PC-3 (cell line): ENCODE measurements around the gene FAM83G. TPM values are rescaled to one million over a fixed set of nuclear protein-coding genes. Genes with fewer than 3 reads are reported as not detected.
"Not testable (repeated sequence)": the region's sequence is repeated elsewhere in the genome, so short reads cannot be mapped to it uniquely, and the experiment has no call there.

Experiments used
- ATAC-seq: fragments of 200-7000 bp; cut with Tn5 transposase; 2 replicates; pipeline ENCODE4 v1.9.1; 2020; ENCODE audit warnings: mild to moderate bottlenecking, moderate library complexity
- BruUV-seq: library from RNA; stranded (reverse); fragments of 400-500 nt; replicated peaks from 2 replicates; lab custom pipeline; 2021; lab: Mats Ljungman, UMichigan
- CTCF ChIA-PET: fragments of 300-600 bp; sonication (Branson Sonifier 250); formaldehyde crosslinking; loops from one replicate; lab custom pipeline; 2022; ENCODE audit warnings: antibody characterized with exemption; lab: Charles Lee
- POLR2A ChIA-PET: fragments of 300-600 bp; sonication (Branson Sonifier 250); formaldehyde crosslinking; loops from one replicate; lab custom pipeline; 2022; ENCODE audit warnings: antibody characterized with exemption; ENCODE audit not compliant: unreplicated experiment; lab: Charles Lee
- DNase-seq: peaks from one replicate; pipeline ENCODE4 v3.0.0-alpha.2; 2015
- H2AFZ ChIP-seq: fragments of 300-600 bp; sonication (generic); 2 replicates; pipeline ENCODE4 v1.6.0; 2016; ENCODE audit warnings: antibody characterized with exemption, low read length
- H3F3A ChIP-seq: fragments of 300-600 bp; sonication (generic); one replicate; pipeline ENCODE4 v1.6.0; 2017; ENCODE audit warnings: antibody characterized with exemption, low read length, control low read depth, mild to moderate bottlenecking; ENCODE audit not compliant: unreplicated experiment
- H3K27ac ChIP-seq: fragments of 300-600 bp; sonication (generic); 2 replicates; pipeline ENCODE4 v1.5.1; 2016; ENCODE audit warnings: mild to moderate bottlenecking, low read length
- H3K27me3 ChIP-seq: fragments of 300-600 bp; sonication (generic); 2 replicates; pipeline ENCODE4 v1.6.1; 2016; ENCODE audit warnings: low read length, mixed read lengths
- H3K36me3 ChIP-seq: fragments of 300-600 bp; sonication (generic); 2 replicates; pipeline ENCODE4 v1.6.1; 2016; ENCODE audit warnings: low read depth, mixed run types, low read length, mixed read lengths
- H3K4me1 ChIP-seq: fragments of 300-600 bp; sonication (generic); 2 replicates; pipeline ENCODE4 v1.5.1; 2016; ENCODE audit warnings: low read length; ENCODE audit not compliant: insufficient read depth
- H3K4me2 ChIP-seq: fragments of 300-600 bp; sonication (generic); 2 replicates; pipeline ENCODE4 v1.6.0; 2016; ENCODE audit warnings: low read length
- H3K4me3 ChIP-seq: fragments of 300-600 bp; sonication (generic); 2 replicates; pipeline ENCODE4 v1.5.1; 2016; ENCODE audit warnings: mild to moderate bottlenecking, low read length, mixed read lengths
- H3K79me2 ChIP-seq: fragments of 300-600 bp; sonication (generic); 2 replicates; pipeline ENCODE4 v1.6.1; 2017; ENCODE audit warnings: low read length, mixed read lengths
- H3K9ac ChIP-seq: fragments of 300-600 bp; sonication (generic); 2 replicates; pipeline ENCODE4 v1.6.0; 2016; ENCODE audit warnings: mild to moderate bottlenecking, low read length
- H3K9me2 ChIP-seq: fragments of 300-600 bp; sonication (generic); replicated peaks from 2 replicates; pipeline ENCODE4 v1.6.1; 2016; ENCODE audit warnings: mixed run types, low read length, mixed read lengths
- H3K9me3 ChIP-seq: fragments of 300-600 bp; sonication (generic); 2 replicates; pipeline ENCODE4 v1.6.1; 2016; ENCODE audit warnings: low read length, mixed read lengths
- H4K20me1 ChIP-seq: fragments of 300-600 bp; sonication (generic); 2 replicates; pipeline ENCODE4 v1.6.1; 2016; ENCODE audit warnings: low read length, mixed read lengths
- EZH2 ChIP-seq: fragments of 300-600 bp; sonication (generic); IDR thresholded peaks from one replicate; pipeline ENCODE4 v1.6.1; 2017; ENCODE audit warnings: antibody characterized with exemption, mild to moderate bottlenecking, low read length; ENCODE audit not compliant: unreplicated experiment
- EZH2phosphoT487 ChIP-seq: fragments of 300-600 bp; sonication (generic); IDR thresholded peaks from 2 replicates; pipeline ENCODE4 v1.6.1; 2018; ENCODE audit warnings: mild to moderate bottlenecking, antibody characterized with exemption, low read length, borderline replicate concordance
- intact Hi-C: fragments of 100-400 bp; cut with micrococcal nuclease; formaldehyde crosslinking; loops from 2 replicates; pipeline ENCODE4 v1.9.0; 2023
- total RNA-seq: library from RNA; depleted of rRNA; stranded (reverse); fragments of >200 nt; gene quantifications from 2 replicates; pipeline ENCODE4 v1.2.3, GENCODE V29; 2014
- TF ChIP-seq, protein P1 (sequence below): fragments of 300-600 bp; sonication (generic); conservative IDR thresholded peaks from 2 replicates; pipeline ENCODE4 v1.5.1; 2017; ENCODE audit warnings: antibody characterized with exemption, low read depth, mild to moderate bottlenecking, low read length

The FAM83G gene
- total RNA-seq, 1 experiment from 2014 or later, result 0.26 TPM

DNA sequence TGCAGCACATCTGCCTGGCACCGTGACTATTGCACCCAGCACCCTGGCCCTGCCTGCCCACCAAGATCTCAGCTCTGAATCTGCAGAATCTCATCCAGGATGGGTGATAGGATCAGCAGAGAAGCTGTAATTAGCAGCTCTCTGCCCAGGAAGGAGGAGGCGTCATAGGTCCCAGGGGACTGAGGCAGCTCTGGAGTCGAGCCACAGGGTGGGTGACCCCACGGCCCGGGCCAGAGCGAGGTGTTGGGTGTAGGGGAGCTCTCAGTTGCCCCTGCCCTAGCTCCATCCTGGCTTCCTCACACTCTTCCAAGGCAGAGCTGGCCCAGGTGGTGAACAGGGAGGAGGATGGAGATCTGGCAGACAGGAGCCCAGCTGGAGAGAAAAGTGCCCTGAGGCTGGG is 18.2 kb upstream of the FAM83G start:
- H4K20me1 ChIP-seq, result no peaks in the 10 kb centered on the region
- H2AFZ ChIP-seq, result no peak overlapping the region
- no peaks in the 10 kb centered on the region for H3F3A ChIP-seq
- TF ChIP-seq EZH2 (no peak), EZH2phosphoT487 (no peak)
- TF ChIP-seq, protein P1, sequence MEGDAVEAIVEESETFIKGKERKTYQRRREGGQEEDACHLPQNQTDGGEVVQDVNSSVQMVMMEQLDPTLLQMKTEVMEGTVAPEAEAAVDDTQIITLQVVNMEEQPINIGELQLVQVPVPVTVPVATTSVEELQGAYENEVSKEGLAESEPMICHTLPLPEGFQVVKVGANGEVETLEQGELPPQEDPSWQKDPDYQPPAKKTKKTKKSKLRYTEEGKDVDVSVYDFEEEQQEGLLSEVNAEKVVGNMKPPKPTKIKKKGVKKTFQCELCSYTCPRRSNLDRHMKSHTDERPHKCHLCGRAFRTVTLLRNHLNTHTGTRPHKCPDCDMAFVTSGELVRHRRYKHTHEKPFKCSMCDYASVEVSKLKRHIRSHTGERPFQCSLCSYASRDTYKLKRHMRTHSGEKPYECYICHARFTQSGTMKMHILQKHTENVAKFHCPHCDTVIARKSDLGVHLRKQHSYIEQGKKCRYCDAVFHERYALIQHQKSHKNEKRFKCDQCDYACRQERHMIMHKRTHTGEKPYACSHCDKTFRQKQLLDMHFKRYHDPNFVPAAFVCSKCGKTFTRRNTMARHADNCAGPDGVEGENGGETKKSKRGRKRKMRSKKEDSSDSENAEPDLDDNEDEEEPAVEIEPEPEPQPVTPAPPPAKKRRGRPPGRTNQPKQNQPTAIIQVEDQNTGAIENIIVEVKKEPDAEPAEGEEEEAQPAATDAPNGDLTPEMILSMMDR, result no peak
- ATAC-seq (no peak), DNase-seq (no peak)
- H3K4me3 ChIP-seq, result no peak overlapping the region
- intact Hi-C loops, result no loop called here
- H3K27ac ChIP-seq, result no peak overlapping the region
- peaks cover 3% of the 10 kb centered on the region; the same call in 1 of the 2 replicates for H3K4me1 ChIP-seq
- H3K79me2 ChIP-seq, result no peaks in the 10 kb centered on the region
- no peaks in the 10 kb centered on the region for H3K9me2 ChIP-seq
- no peaks in the 10 kb centered on the region for H3K27me3 ChIP-seq
- H3K9me3 ChIP-seq, result no peaks in the 10 kb centered on the region
- no peak overlapping the region for H3K9ac ChIP-seq
- BruUV-seq, result no TSS peak
- H3K4me2 ChIP-seq, result no peak overlapping the region
- ChIA-PET POLR2A (no interaction called here), CTCF (no interaction called here)
- H3K36me3 ChIP-seq, result no peaks in the 10 kb centered on the region

GRCh38 chr17:19022128-19022527 is 17.6 kb upstream of the FAM83G start:
- no peaks in the 10 kb centered on the region for H4K20me1 ChIP-seq
- no peak overlapping the region for H3K4me3 ChIP-seq

GRCh38 chr17:19021622-19022083 is 17.1 kb upstream of the FAM83G start:
- intact Hi-C loops, result no loop called here
- peaks cover 3% of the 10 kb centered on the region; the same call in 1 of the 2 replicates for H3K4me1 ChIP-seq
- no peaks in the 10 kb centered on the region for H4K20me1 ChIP-seq
- CTCF ChIA-PET, result no interaction called here
- H3K4me2 ChIP-seq, result no peak overlapping the region
- TF ChIP-seq EZH2phosphoT487 (no peak), EZH2 (no peak)
- TF ChIP-seq, protein P1, result no peak
- ATAC-seq (no peak), DNase-seq (no peak)
- POLR2A ChIA-PET, result no interaction called here
- no peaks in the 10 kb centered on the region for H3F3A ChIP-seq
- no peak overlapping the region for H3K27ac ChIP-seq
- no peak overlapping the region for H3K4me3 ChIP-seq
- H3K9me2 ChIP-seq, result no peaks in the 10 kb centered on the region
- H3K27me3 ChIP-seq, result no peaks in the 10 kb centered on the region
- no peak overlapping the region for H3K9ac ChIP-seq
- no peak overlapping the region for H2AFZ ChIP-seq
- no peaks in the 10 kb centered on the region for H3K79me2 ChIP-seq
- BruUV-seq, result no TSS peak
- no peaks in the 10 kb centered on the region for H3K9me3 ChIP-seq
- no peaks in the 10 kb centered on the region for H3K36me3 ChIP-seq

More at GRCh38 chr17:19022128-19022527, 17.6 kb upstream of the FAM83G start:
- TF ChIP-seq EZH2phosphoT487 (no peak), EZH2 (no peak)
- TF ChIP-seq, protein P1, result no peak
- ChIA-PET CTCF (no interaction called here), POLR2A (no interaction called here)
- no peak for ATAC-seq
- H3K4me2 ChIP-seq, result no peak overlapping the region
- no peaks in the 10 kb centered on the region for H3K9me3 ChIP-seq
- H3K79me2 ChIP-seq, result no peaks in the 10 kb centered on the region
- intact Hi-C loops, result no loop called here
- H2AFZ ChIP-seq, result no peak overlapping the region
- H3K9ac ChIP-seq, result no peak overlapping the region
- no peaks in the 10 kb centered on the region for H3F3A ChIP-seq
- no peaks in the 10 kb centered on the region for H3K36me3 ChIP-seq
- H3K4me1 ChIP-seq, result peaks cover 3% of the 10 kb centered on the region; the same call in 1 of the 2 replicates
- no peak overlapping the region for H3K27ac ChIP-seq
- DNase-seq, result no peak
- H3K27me3 ChIP-seq, result no peaks in the 10 kb centered on the region
- H3K9me2 ChIP-seq, result no peaks in the 10 kb centered on the region
- no TSS peak for BruUV-seq

- H3K4me2 ChIP-seq, DNase-seq, H3K27ac ChIP-seq, H3F3A ChIP-seq, H3K4me1 ChIP-seq, H3K36me3 ChIP-seq, H3K4me3 ChIP-seq, POLR2A ChIA-PET, H2AFZ ChIP-seq, CTCF ChIA-PET, H3K27me3 ChIP-seq, H3K9me2 ChIP-seq, intact Hi-C loops, H3K9me3 ChIP-seq, H3K9ac ChIP-seq, H3K79me2 ChIP-seq, BruUV-seq, H4K20me1 ChIP-seq, ATAC-seq: not testable (repeated sequence)
Observed at GRCh38 chr17:19021011-19021621, 16.6 kb upstream of the FAM83G start.
